Tibial nerve (tissue), 4 donors: ENCODE measurements around the gene SEL1L. TPM values are rescaled to one million over a fixed set of nuclear protein-coding genes. Genes with fewer than 3 reads are reported as not detected.

ENCODE experiments used
- DNase-seq, 2 donors: peaks; one replicate each; pipeline ENCODE4 v3.0.0-alpha.2; 2019; ENCODE audit warnings: low spot score in 2 of 2
- H3K27ac ChIP-seq, 4 donors: fragments of 200-600 bp; sonication (generic) in 3 of 4; one replicate each; pipeline ENCODE4 v1.5.1; 2017 to 2019; ENCODE audit warnings: mild to moderate bottlenecking in 1 of 4
- H3K27me3 ChIP-seq, 2 donors: fragments of 200-600 bp; sonication (generic) in 1 of 2; one replicate each; pipeline versions ENCODE4 v1.5.1 to v1.6.0; 2017 to 2019
- H3K36me3 ChIP-seq, 3 donors: fragments of 200-600 bp; sonication (generic); one replicate each; pipeline ENCODE4 v1.5.1; 2018 to 2019
- H3K4me1 ChIP-seq, 4 donors: fragments of 200-600 bp; sonication (generic) in 3 of 4; one replicate each; pipeline ENCODE4 v1.5.1; 2017 to 2019
- H3K4me3 ChIP-seq, 4 donors: fragments of 200-600 bp; sonication (generic) in 3 of 4; one replicate each; pipeline ENCODE4 v1.5.1; 2017 to 2019; ENCODE audit warnings: mild to moderate bottlenecking in 1 of 4, moderate library complexity in 1 of 4
- H3K9me3 ChIP-seq, 4 donors: fragments of 200-600 bp; sonication (generic) in 3 of 4; one replicate each; pipeline ENCODE4 v1.5.1; 2017 to 2019
- CTCF ChIP-seq, 5 experiments: fragments of 200-600 bp in 3 of 5; fragments of 450-650 bp in 2 of 5; sonication (generic) in 3 of 5; IDR thresholded peaks; one replicate each; pipeline ENCODE4 v1.5.1; 2016 to 2019; ENCODE audit warnings: antibody characterized with exemption in 5 of 5, mild to moderate bottlenecking in 3 of 5, moderate library complexity in 2 of 5
- EP300 ChIP-seq, 2 donors: sonication (generic); formaldehyde crosslinking; IDR thresholded peaks; one replicate each; pipeline ENCODE4 v1.6.1; 2017; ENCODE audit warnings: antibody characterized with exemption in 2 of 2, mild to moderate bottlenecking in 1 of 2
- POLR2A ChIP-seq, 2 donors: fragments of 450-650 bp; IDR thresholded peaks; one replicate each; pipeline ENCODE4 v1.6.1; 2017; ENCODE audit warnings: antibody characterized with exemption in 2 of 2, mild to moderate bottlenecking in 2 of 2, moderate library complexity in 2 of 2
- WGBS, 2 donors: methylation state at CpG; one replicate each; pipeline ENCODE4 v1.1.5; 2018; 5-methylcytosine and 5-hydroxymethylcytosine counted together
- total RNA-seq, 4 donors: library from RNA; depleted of rRNA; stranded (reverse); fragments of >200 nt; gene quantifications; one replicate each; pipeline ENCODE4 v1.1.0, GENCODE V29; 2016

Gene SEL1L
- total RNA-seq, 4 donors from 2014 or later = 35.2 to 42.2 (median 40.1) TPM

- WGBS, 2 donors = 67 to 69% methylated on average over 2 of the region's 2 CpGs
- Histone ChIP-seq H3K9me3 (peaks cover 0 to 4% (median 0%) of the 10 kb centered on the region in 4 donors), H3K36me3 (no peaks in the 10 kb centered on the region), H3K27ac (no peak overlapping the region), H3K4me3 (no peak overlapping the region), H3K4me1 (peaks cover 0 to 29% (median 11%) of the 10 kb centered on the region in 4 donors), H3K27me3 (no peaks in the 10 kb centered on the region)
- TF ChIP-seq EP300 (IDR thresholded peaks at IDR 0.05) (no peak), CTCF (IDR thresholded peaks at IDR 0.05) (no peak), POLR2A (IDR thresholded peaks at IDR 0.05) (no peak)
- DNase-seq = no peak
These were observed 3.5 kb upstream of the SEL1L start for GRCh38 chr14:81537193-81537592.

- Histone ChIP-seq H3K27ac (no peak overlapping the region), H3K36me3 (no peaks in the 10 kb centered on the region), H3K4me1 (peaks cover 0 to 38% (median 18%) of the 10 kb centered on the region in 4 donors), H3K9me3 (peaks cover 0 to 4% (median 0%) of the 10 kb centered on the region in 4 donors), H3K4me3 (no peak overlapping the region), H3K27me3 (no peaks in the 10 kb centered on the region)
- WGBS, 2 donors = 25 to 35% methylated on average over 2 of the region's 2 CpGs
- TF ChIP-seq CTCF (IDR thresholded peaks at IDR 0.05) (no peak), POLR2A (IDR thresholded peaks at IDR 0.05) (no peak), EP300 (IDR thresholded peaks at IDR 0.05) (no peak)
- DNase-seq = no peak
These were observed 2.7 kb upstream of the SEL1L start for GRCh38 chr14:81536241-81536771.

- 68 to 76% methylated on average over 3 of the region's 3 CpGs for WGBS, 2 donors
- Histone ChIP-seq H3K27me3 (no peaks in the 10 kb centered on the region), H3K36me3 (no peaks in the 10 kb centered on the region), H3K27ac (peak overlapping the region in 1 of 4 donors; percentile 10), H3K4me1 (peaks cover 0 to 45% (median 21%) of the 10 kb centered on the region in 4 donors), H3K9me3 (peaks cover 0 to 4% (median 0%) of the 10 kb centered on the region in 4 donors), H3K4me3 (no peak overlapping the region)
- no peak for DNase-seq
- TF ChIP-seq EP300 (IDR thresholded peaks at IDR 0.05) (no peak), POLR2A (IDR thresholded peaks at IDR 0.05) (no peak), CTCF (IDR thresholded peaks at IDR 0.05) (no peak)
These were observed 1.9 kb upstream of the SEL1L start for GRCh38 chr14:81535396-81536164.

GRCh38 chr14:81534510-81535074 lies 939 bp upstream of the SEL1L start:
- peak overlapping the region in 1 of 4 donors; percentile 86 for H3K4me3 ChIP-seq
- WGBS, 2 donors = 88 to 90% methylated on average over 8 of the region's 8 CpGs
- no peak for DNase-seq
- peaks cover 0 to 4% (median 0%) of the 10 kb centered on the region in 4 donors for H3K9me3 ChIP-seq
- H3K27ac ChIP-seq = peak overlapping the region in 1 of 4 donors; percentile 22
- TF ChIP-seq POLR2A (IDR thresholded peaks at IDR 0.05) (no peak), EP300 (IDR thresholded peaks at IDR 0.05) (no peak), CTCF (IDR thresholded peaks at IDR 0.05) (no peak)
- H3K36me3 ChIP-seq = no peaks in the 10 kb centered on the region
- H3K27me3 ChIP-seq = no peaks in the 10 kb centered on the region
- H3K4me1 ChIP-seq = peaks cover 0 to 54% (median 22%) of the 10 kb centered on the region in 4 donors

GRCh38 chr14:81533212-81533535 lies 479 bp downstream of the SEL1L start:
- H3K9me3 ChIP-seq = peaks cover 0 to under 1% (median 0%) of the 10 kb centered on the region in 4 donors
- H3K36me3 ChIP-seq = no peaks in the 10 kb centered on the region
- H3K27me3 ChIP-seq = no peaks in the 10 kb centered on the region
- peak overlapping the region; percentile 43 to 86 (median 78) for H3K27ac ChIP-seq
- DNase-seq = no peak
- peak overlapping the region; percentile 79 to 95 (median 84) for H3K4me3 ChIP-seq
- 0% methylated on average over 5 to 10 of the region's 10 CpGs for WGBS, 2 donors
- H3K4me1 ChIP-seq = peaks cover 0 to 68% (median 24%) of the 10 kb centered on the region in 4 donors
- TF ChIP-seq CTCF (IDR thresholded peaks at IDR 0.05) (no peak), POLR2A (IDR thresholded peaks at IDR 0.05) (no peak), EP300 (IDR thresholded peaks at IDR 0.05) (no peak)
